ENCODE results near the gene JMJD8.

JMJD8 gene

DNA sequence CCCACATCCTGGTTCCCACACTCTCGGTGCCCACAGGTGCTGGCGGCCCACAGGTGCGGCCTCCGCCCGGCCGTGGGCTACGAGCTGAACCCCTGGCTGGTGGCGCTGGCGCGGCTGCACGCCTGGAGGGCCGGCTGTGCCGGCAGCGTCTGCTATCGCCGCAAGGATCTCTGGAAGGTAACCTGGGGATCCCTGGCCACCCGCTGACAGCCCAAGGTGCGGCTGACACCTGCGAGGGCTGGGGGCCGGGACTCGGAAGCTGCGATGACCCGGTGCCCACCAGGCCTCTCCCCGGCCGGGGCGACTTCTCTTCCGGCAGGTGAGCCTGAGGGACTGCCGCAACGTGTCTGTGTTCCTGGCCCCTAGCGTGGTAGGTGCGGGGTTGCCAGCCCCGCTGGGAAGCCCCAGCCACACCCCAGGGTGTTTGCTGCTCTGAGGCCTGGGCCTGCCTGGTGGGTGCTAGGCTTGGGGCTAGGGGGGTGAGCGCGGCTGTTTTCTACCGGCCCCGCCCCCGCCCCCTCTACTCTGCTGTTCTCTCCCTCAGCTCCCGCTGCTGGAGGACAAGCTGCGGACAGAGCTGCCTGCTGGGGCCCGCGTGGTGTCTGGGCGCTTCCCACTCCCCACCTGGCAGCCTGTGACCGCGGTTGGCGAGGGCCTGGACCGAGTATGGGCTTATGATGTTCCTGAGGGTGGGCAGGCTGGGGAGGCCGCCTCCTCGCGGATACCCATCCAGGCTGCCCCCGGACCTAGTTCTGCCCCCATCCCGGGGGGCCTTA lies 37.8 kb upstream of the JMJD8 start:
- Histone ChIP-seq H3K4me1 (ENCODE audit: control insufficient read depth, insufficient read depth, low read length, poor library complexity, severe bottlenecking) (peaks cover 27% of the 10 kb centered on the region), H3K9me3 (ENCODE audit: control insufficient read depth, low read length) (no peaks in the 10 kb centered on the region), H3K4me3 (ENCODE audit: insufficient read depth, low read depth, low read length, poor library complexity, severe bottlenecking) (no peak overlapping the region), H3K36me3 (ENCODE audit: control insufficient read depth, insufficient read depth, low read length) (no peaks in the 10 kb centered on the region), H3K27me3 (replicated peaks; ENCODE audit: control insufficient read depth, insufficient read depth, low read length, poor library complexity, severe bottlenecking) (no peaks in the 10 kb centered on the region), H3K27ac (ENCODE audit: insufficient read depth, low read length, poor library complexity, severe bottlenecking) (peak overlapping the region; percentile 37)
- DNase-seq, result no peak

GRCh38 chr16:720990-721764 lies 37.0 kb upstream of the JMJD8 start, which contains the start of gene ANTKMT:
ANTKMT (plus strand) TSS chr16:721146; CDS start chr16:721275, 129 bp downstream.
- Histone ChIP-seq H3K4me3 (ENCODE audit: insufficient read depth, low read depth, low read length, poor library complexity, severe bottlenecking) (peak within 1 kb of the TSS; percentile 56), H3K4me1 (ENCODE audit: control insufficient read depth, insufficient read depth, low read length, poor library complexity, severe bottlenecking) (peaks cover 22% of the 10 kb centered on the region), H3K27me3 (replicated peaks; ENCODE audit: control insufficient read depth, insufficient read depth, low read length, poor library complexity, severe bottlenecking) (no peaks in the 10 kb centered on the region), H3K36me3 (ENCODE audit: control insufficient read depth, insufficient read depth, low read length) (no peaks in the 10 kb centered on the region), H3K27ac (ENCODE audit: insufficient read depth, low read length, poor library complexity, severe bottlenecking) (peak within 1 kb of the TSS; percentile 51), H3K9me3 (ENCODE audit: control insufficient read depth, low read length) (no peaks in the 10 kb centered on the region)
- DNase-seq, result peak; percentile 56 to 67 (median 58)

DNA sequence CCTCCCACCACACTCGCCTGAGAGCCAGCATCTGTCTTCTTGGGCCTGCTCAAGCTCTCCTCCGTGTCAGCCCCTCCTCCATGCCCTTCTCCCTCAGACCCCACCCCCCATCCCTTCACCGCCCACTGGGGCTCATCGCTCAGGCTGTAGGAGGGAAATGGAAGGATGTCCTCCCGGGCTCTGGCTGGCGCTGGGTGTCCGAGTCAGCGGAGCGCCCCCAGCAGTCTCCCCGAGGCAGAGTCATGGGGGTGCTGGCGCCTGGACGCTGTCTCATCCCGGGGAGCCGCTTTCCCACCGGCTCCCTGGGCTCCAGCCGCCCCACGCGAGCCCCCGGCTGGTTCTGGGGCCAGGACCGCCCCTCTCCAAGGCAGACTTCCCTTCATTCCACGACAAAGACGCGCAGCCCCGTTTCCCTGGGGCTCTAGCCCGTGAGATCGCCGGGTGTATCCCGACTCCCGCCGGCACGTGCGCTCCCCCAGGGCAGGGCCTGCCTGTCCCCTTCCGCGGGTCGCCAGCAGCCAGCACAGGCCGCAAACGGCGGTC lies 36.4 kb upstream of the JMJD8 start:
- Histone ChIP-seq H3K9me3 (ENCODE audit: control insufficient read depth, low read length) (no peaks in the 10 kb centered on the region), H3K27me3 (replicated peaks; ENCODE audit: control insufficient read depth, insufficient read depth, low read length, poor library complexity, severe bottlenecking) (no peaks in the 10 kb centered on the region), H3K4me1 (ENCODE audit: control insufficient read depth, insufficient read depth, low read length, poor library complexity, severe bottlenecking) (peaks cover 27% of the 10 kb centered on the region), H3K27ac (ENCODE audit: insufficient read depth, low read length, poor library complexity, severe bottlenecking) (peak overlapping the region; percentile 51), H3K4me3 (ENCODE audit: insufficient read depth, low read depth, low read length, poor library complexity, severe bottlenecking) (peak overlapping the region; percentile 56), H3K36me3 (ENCODE audit: control insufficient read depth, insufficient read depth, low read length) (no peaks in the 10 kb centered on the region)
- DNase-seq, result no peak

GRCh38 chr16:719815-720446 lies 35.8 kb upstream of the JMJD8 start:
- H3K9me3 ChIP-seq (ENCODE audit: control insufficient read depth, low read length), result no peaks in the 10 kb centered on the region
- H3K36me3 ChIP-seq (ENCODE audit: control insufficient read depth, insufficient read depth, low read length), result no peaks in the 10 kb centered on the region
- H3K27ac ChIP-seq (ENCODE audit: insufficient read depth, low read length, poor library complexity, severe bottlenecking), result peak overlapping the region; percentile 51
- H3K4me3 ChIP-seq (ENCODE audit: insufficient read depth, low read depth, low read length, poor library complexity, severe bottlenecking), result peak overlapping the region; percentile 56
- H3K27me3 ChIP-seq (replicated peaks; ENCODE audit: control insufficient read depth, insufficient read depth, low read length, poor library complexity, severe bottlenecking), result no peaks in the 10 kb centered on the region
- peaks cover 29% of the 10 kb centered on the region for H3K4me1 ChIP-seq (ENCODE audit: control insufficient read depth, insufficient read depth, low read length, poor library complexity, severe bottlenecking)
- no peak for DNase-seq

GRCh38 chr16:718922-719321 lies 34.8 kb upstream of the JMJD8 start:
- peaks cover 33% of the 10 kb centered on the region for H3K4me1 ChIP-seq (ENCODE audit: control insufficient read depth, insufficient read depth, low read length, poor library complexity, severe bottlenecking)
- no peaks in the 10 kb centered on the region for H3K36me3 ChIP-seq (ENCODE audit: control insufficient read depth, insufficient read depth, low read length)
- H3K4me3 ChIP-seq (ENCODE audit: insufficient read depth, low read depth, low read length, poor library complexity, severe bottlenecking), result no peak overlapping the region
- DNase-seq, result no peak
- no peaks in the 10 kb centered on the region for H3K27me3 ChIP-seq (replicated peaks; ENCODE audit: control insufficient read depth, insufficient read depth, low read length, poor library complexity, severe bottlenecking)
- H3K9me3 ChIP-seq (ENCODE audit: control insufficient read depth, low read length), result no peaks in the 10 kb centered on the region
- H3K27ac ChIP-seq (ENCODE audit: insufficient read depth, low read length, poor library complexity, severe bottlenecking), result no peak overlapping the region

GRCh38 chr16:718389-718788 lies 34.3 kb upstream of the JMJD8 start:
- no peaks in the 10 kb centered on the region for H3K27me3 ChIP-seq (replicated peaks; ENCODE audit: control insufficient read depth, insufficient read depth, low read length, poor library complexity, severe bottlenecking)
- H3K4me3 ChIP-seq (ENCODE audit: insufficient read depth, low read depth, low read length, poor library complexity, severe bottlenecking), result no peak overlapping the region
- no peak for DNase-seq
- peaks cover 33% of the 10 kb centered on the region for H3K4me1 ChIP-seq (ENCODE audit: control insufficient read depth, insufficient read depth, low read length, poor library complexity, severe bottlenecking)
- no peaks in the 10 kb centered on the region for H3K9me3 ChIP-seq (ENCODE audit: control insufficient read depth, low read length)
- no peaks in the 10 kb centered on the region for H3K36me3 ChIP-seq (ENCODE audit: control insufficient read depth, insufficient read depth, low read length)
- H3K27ac ChIP-seq (ENCODE audit: insufficient read depth, low read length, poor library complexity, severe bottlenecking), result no peak overlapping the region

- H3K4me3 ChIP-seq (ENCODE audit: insufficient read depth, low read depth, low read length, poor library complexity, severe bottlenecking), result no peak overlapping the region
- H3K27ac ChIP-seq (ENCODE audit: insufficient read depth, low read length, poor library complexity, severe bottlenecking), result no peak overlapping the region
- peaks cover 33% of the 10 kb centered on the region for H3K4me1 ChIP-seq (ENCODE audit: control insufficient read depth, insufficient read depth, low read length, poor library complexity, severe bottlenecking)
- no peaks in the 10 kb centered on the region for H3K27me3 ChIP-seq (replicated peaks; ENCODE audit: control insufficient read depth, insufficient read depth, low read length, poor library complexity, severe bottlenecking)
- no peak for DNase-seq
- H3K9me3 ChIP-seq (ENCODE audit: control insufficient read depth, low read length), result no peaks in the 10 kb centered on the region
- H3K36me3 ChIP-seq (ENCODE audit: control insufficient read depth, insufficient read depth, low read length), result no peaks in the 10 kb centered on the region
Measured at GRCh38 chr16:717450-718245, 33.5 kb upstream of the JMJD8 start.

DNA sequence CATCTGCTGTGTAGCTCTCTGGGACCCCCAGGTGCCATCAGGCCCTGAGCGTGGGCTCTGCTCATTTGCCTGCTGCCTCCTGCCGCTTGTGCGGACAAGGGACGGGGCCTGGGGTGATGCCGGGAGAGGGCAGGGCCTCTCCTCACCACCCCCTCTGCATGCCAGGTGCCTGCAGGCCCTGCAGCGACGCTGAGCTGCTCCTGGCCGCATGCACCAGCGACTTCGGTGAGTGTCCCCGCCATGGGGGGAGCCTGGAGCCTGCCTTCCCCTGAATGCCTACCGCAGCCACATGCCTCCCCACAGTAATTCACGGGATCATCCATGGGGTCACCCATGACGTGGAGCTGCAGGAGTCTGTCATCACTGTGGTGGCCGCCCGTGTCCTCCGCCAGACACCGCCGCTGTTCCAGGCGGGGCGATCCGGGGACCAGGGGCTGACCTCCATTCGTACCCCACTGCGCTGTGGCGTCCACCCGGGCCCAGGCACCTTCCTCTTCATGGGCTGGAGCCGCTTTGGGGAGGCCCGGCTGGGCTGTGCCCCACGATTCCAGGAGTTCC lies 32.7 kb upstream of the JMJD8 start:
- Histone ChIP-seq H3K27me3 (replicated peaks; ENCODE audit: control insufficient read depth, insufficient read depth, low read length, poor library complexity, severe bottlenecking) (no peaks in the 10 kb centered on the region), H3K9me3 (ENCODE audit: control insufficient read depth, low read length) (no peaks in the 10 kb centered on the region), H3K4me3 (ENCODE audit: insufficient read depth, low read depth, low read length, poor library complexity, severe bottlenecking) (no peak overlapping the region), H3K27ac (ENCODE audit: insufficient read depth, low read length, poor library complexity, severe bottlenecking) (no peak overlapping the region), H3K4me1 (ENCODE audit: control insufficient read depth, insufficient read depth, low read length, poor library complexity, severe bottlenecking) (peaks cover 30% of the 10 kb centered on the region), H3K36me3 (ENCODE audit: control insufficient read depth, insufficient read depth, low read length) (no peaks in the 10 kb centered on the region)
- DNase-seq, result no peak

GRCh38 chr16:716200-716568 lies 32.0 kb upstream of the JMJD8 start:
- Histone ChIP-seq H3K27me3 (replicated peaks; ENCODE audit: control insufficient read depth, insufficient read depth, low read length, poor library complexity, severe bottlenecking) (peaks cover 5% of the 10 kb centered on the region), H3K27ac (ENCODE audit: insufficient read depth, low read length, poor library complexity, severe bottlenecking) (no peak overlapping the region), H3K36me3 (ENCODE audit: control insufficient read depth, insufficient read depth, low read length) (no peaks in the 10 kb centered on the region), H3K4me1 (ENCODE audit: control insufficient read depth, insufficient read depth, low read length, poor library complexity, severe bottlenecking) (peaks cover 23% of the 10 kb centered on the region), H3K4me3 (ENCODE audit: insufficient read depth, low read depth, low read length, poor library complexity, severe bottlenecking) (no peak overlapping the region), H3K9me3 (ENCODE audit: control insufficient read depth, low read length) (no peaks in the 10 kb centered on the region)
- no peak for DNase-seq
